ENCODE results near the gene SLC41A2.
"Not testable (repeated sequence)": the region's sequence is repeated elsewhere in the genome, so short reads cannot be mapped to it uniquely, and the experiment has no call there.

The SLC41A2 gene

GRCh38 chr12:104958001-104958804, at the start of gene SLC41A2:
SLC41A2 (minus strand) TSS chr12:104958290; CDS start chr12:104928527, 29,763 bp downstream.
- no peak for TF ChIP-seq ZNF274 (IDR thresholded peaks at IDR 0.05; ENCODE audit: low read depth, low read length)
- H3K4me3 ChIP-seq (ENCODE audit: low read length) = peak within 1 kb of the TSS; percentile 75

GRCh38 chr12:105001476-105001875, 43.4 kb upstream of the SLC41A2 start:
- H3K4me3 ChIP-seq (ENCODE audit: low read length) = no peak overlapping the region
- no peak for TF ChIP-seq ZNF274 (IDR thresholded peaks at IDR 0.05; ENCODE audit: low read depth, low read length)

- H3K4me3 ChIP-seq (ENCODE audit: low read length) = no peak overlapping the region
- no peak for TF ChIP-seq ZNF274 (IDR thresholded peaks at IDR 0.05; ENCODE audit: low read depth, low read length)
Measured at GRCh38 chr12:104999347-104999685, 41.2 kb upstream of the SLC41A2 start.

GRCh38 chr12:104998423-104999346, 40.6 kb upstream of the SLC41A2 start:
- TF ChIP-seq ZNF274 (IDR thresholded peaks at IDR 0.05; ENCODE audit: low read depth, low read length) = no peak
- H3K4me3 ChIP-seq (ENCODE audit: low read length) = no peak overlapping the region

- no peak overlapping the region for H3K4me3 ChIP-seq (ENCODE audit: low read length)
- no peak for TF ChIP-seq ZNF274 (IDR thresholded peaks at IDR 0.05; ENCODE audit: low read depth, low read length)
Measured at GRCh38 chr12:104997541-104997940, 39.5 kb upstream of the SLC41A2 start.

- H3K4me3 ChIP-seq (ENCODE audit: low read length) = no peak overlapping the region
- no peak for TF ChIP-seq ZNF274 (IDR thresholded peaks at IDR 0.05; ENCODE audit: low read depth, low read length)
Measured at GRCh38 chr12:104994336-104994735, 36.2 kb upstream of the SLC41A2 start.

GRCh38 chr12:104991565-104992128, 33.6 kb upstream of the SLC41A2 start:
- no peak overlapping the region for H3K4me3 ChIP-seq (ENCODE audit: low read length)
- no peak for TF ChIP-seq ZNF274 (IDR thresholded peaks at IDR 0.05; ENCODE audit: low read depth, low read length)

- no peak overlapping the region for H3K4me3 ChIP-seq (ENCODE audit: low read length)
- TF ChIP-seq ZNF274 (IDR thresholded peaks at IDR 0.05; ENCODE audit: low read depth, low read length) = no peak
Measured at GRCh38 chr12:104990950-104991349, 32.9 kb upstream of the SLC41A2 start.

GRCh38 chr12:104986022-104986941, 28.2 kb upstream of the SLC41A2 start, which contains the start of gene NOPCHAP1:
NOPCHAP1 (plus strand) TSS chr12:104986316; CDS start chr12:104986353, 37 bp downstream.
- H3K4me3 ChIP-seq (ENCODE audit: low read length) = peak within 1 kb of the TSS; percentile 85
- no peak for TF ChIP-seq ZNF274 (IDR thresholded peaks at IDR 0.05; ENCODE audit: low read depth, low read length)

- no peak for TF ChIP-seq ZNF274 (IDR thresholded peaks at IDR 0.05; ENCODE audit: low read depth, low read length)
- H3K4me3 ChIP-seq (ENCODE audit: low read length) = no peak overlapping the region; the same call in 1 of the 2 replicates
Measured at GRCh38 chr12:104985206-104985605, 27.1 kb upstream of the SLC41A2 start.

- not testable (repeated sequence) for H3K4me3 ChIP-seq (ENCODE audit: low read length)
Measured at GRCh38 chr12:104977688-104978087, 19.6 kb upstream of the SLC41A2 start.

GRCh38 chr12:104976703-104977102, 18.6 kb upstream of the SLC41A2 start:
- TF ChIP-seq ZNF274 (IDR thresholded peaks at IDR 0.05; ENCODE audit: low read depth, low read length) = no peak
- H3K4me3 ChIP-seq (ENCODE audit: low read length) = no peak overlapping the region

GRCh38 chr12:104975587-104976343, 17.7 kb upstream of the SLC41A2 start:
- no peak for TF ChIP-seq ZNF274 (IDR thresholded peaks at IDR 0.05; ENCODE audit: low read depth, low read length)
- H3K4me3 ChIP-seq (ENCODE audit: low read length) = no peak overlapping the region

Measured in GM08714 (cell line).